Sigmoid colon (tissue), 7 donors: Measurements from ENCODE around the gene RAD9A. TPM values are rescaled to one million over a fixed set of nuclear protein-coding genes. Genes with fewer than 3 reads are reported as not detected.

Experiments
- DNase-seq: peaks from one replicate; pipeline ENCODE4 v3.0.0-alpha.2; 2019
- H3K27ac ChIP-seq, 4 donors: fragments of 200-600 bp; sonication (generic); one replicate each; pipeline ENCODE4 v1.5.1; 2016 to 2019; ENCODE audit warnings: mild to moderate bottlenecking in 1 of 4
- H3K27me3 ChIP-seq, 3 donors: fragments of 200-600 bp; sonication (generic); one replicate each; pipeline ENCODE4 v1.5.1; 2019; ENCODE audit warnings: mild to moderate bottlenecking in 1 of 3
- H3K36me3 ChIP-seq, 4 donors: fragments of 200-600 bp; sonication (generic); one replicate each; pipeline ENCODE4 v1.5.1; 2016 to 2019
- H3K4me1 ChIP-seq, 4 donors: fragments of 200-600 bp; sonication (generic); one replicate each; pipeline ENCODE4 v1.5.1; 2017 to 2019
- H3K4me3 ChIP-seq, 4 donors: fragments of 200-600 bp; sonication (generic); one replicate each; pipeline ENCODE4 v1.5.1; 2017 to 2019; ENCODE audit warnings: mild to moderate bottlenecking in 2 of 4, moderate library complexity in 1 of 4
- H3K9me3 ChIP-seq, 4 donors: fragments of 200-600 bp in 3 of 4; sonication (generic) in 3 of 4; one replicate each; pipeline versions ENCODE4 v1.5.1 to v1.6.1; 2013 to 2019
- CTCF ChIP-seq, 4 experiments: fragments of 450-650 bp in 3 of 4; fragments of 200-600 bp in 1 of 4; IDR thresholded peaks; one replicate each; pipeline ENCODE4 v1.5.1; 2016 to 2019; ENCODE audit warnings: antibody characterized with exemption in 4 of 4, mild to moderate bottlenecking in 3 of 4, moderate library complexity in 2 of 4
- EP300 ChIP-seq, 4 donors: sonication (generic); formaldehyde crosslinking; IDR thresholded peaks; one replicate each; pipeline ENCODE4 v1.6.1; 2017; ENCODE audit warnings: antibody characterized with exemption in 4 of 4
- POLR2A ChIP-seq, 2 donors: fragments of 450-650 bp; IDR thresholded peaks; one replicate each; pipeline ENCODE4 v1.6.1; 2016; ENCODE audit warnings: antibody characterized with exemption in 2 of 2, mild to moderate bottlenecking in 2 of 2, moderate library complexity in 2 of 2
- POLR2AphosphoS5 ChIP-seq, 4 donors: sonication (generic); formaldehyde crosslinking; IDR thresholded peaks; one replicate each; pipeline ENCODE4 v1.6.1; 2017; ENCODE audit warnings: antibody characterized with exemption in 4 of 4
- WGBS, 2 donors: extraction: QIAGEN DNeasy Blood & Tissue Kit; methylation state at CpG; one replicate each; pipeline ENCODE4 v1.1.7; 2013; 5-methylcytosine and 5-hydroxymethylcytosine counted together
- intact Hi-C: fragments of 100-400 bp; cut with DNase I; formaldehyde crosslinking; loops from one replicate; pipeline ENCODE4 v1.15.1; 2023
- polyA plus RNA-seq, 3 donors: library from polyadenylated mRNA; stranded (reverse); fragments of 200-250 nt; gene quantifications; one replicate each; pipeline ENCODE4 v1.2.3, GENCODE V29; 2013
- total RNA-seq, 4 donors: library from RNA; depleted of rRNA; stranded (reverse); fragments of >200 nt; gene quantifications; one replicate each; pipeline ENCODE4 v1.1.0, GENCODE V29; 2016
- donor health status: healthy with polysubstance abuse.
- donor health status: Bipolar disorder and iron deficiency.
- donor health status: healthy.

RAD9A gene
- total and polyA plus RNA-seq, 7 donors = 6.5 to 33.9 (median 15.8) TPM

DNA sequence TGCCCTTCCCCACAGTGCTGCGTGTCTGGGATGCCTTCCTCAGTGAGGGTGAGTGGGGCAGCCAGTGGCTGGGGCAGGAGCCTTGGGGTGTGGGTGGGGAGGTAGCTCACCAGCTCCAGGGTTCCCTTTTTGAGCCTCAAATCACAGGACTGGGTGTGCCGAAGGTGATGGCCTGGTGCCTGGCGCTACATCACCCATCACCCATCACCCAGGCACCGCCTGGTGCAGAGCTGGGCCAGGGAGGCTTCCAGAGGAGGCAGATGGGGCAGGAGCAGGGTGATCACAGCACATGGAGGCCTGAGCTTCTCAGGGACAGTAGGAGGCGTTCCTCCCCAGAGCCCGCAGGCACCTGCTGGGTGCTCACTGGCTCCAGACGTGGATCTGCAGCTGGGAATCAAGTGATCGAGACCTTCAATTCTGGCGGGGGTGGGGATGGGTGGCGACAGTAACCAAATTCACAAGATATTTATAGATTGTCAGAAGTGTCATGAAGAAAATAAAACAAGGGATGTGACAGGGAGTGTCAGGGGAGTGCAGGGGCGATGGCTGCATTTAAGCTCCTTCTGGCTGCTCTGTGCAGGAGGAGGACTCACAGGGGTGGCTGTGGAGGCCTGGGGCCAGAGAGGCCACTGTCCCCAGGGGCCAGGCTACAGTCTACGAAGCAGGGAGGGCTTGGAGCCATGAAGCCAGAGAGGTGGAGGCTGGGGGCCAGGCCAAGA, 15.3 kb downstream of the RAD9A start:
- H3K4me1 ChIP-seq = peaks cover 0 to 11% (median 5%) of the 10 kb centered on the region in 4 donors
- H3K4me3 ChIP-seq = no peak overlapping the region
- H3K27me3 ChIP-seq = peaks cover 26 to 86% (median 50%) of the 10 kb centered on the region in 3 donors
- no peaks in the 10 kb centered on the region for H3K9me3 ChIP-seq
- no peaks in the 10 kb centered on the region for H3K36me3 ChIP-seq
- no peak overlapping the region for H3K27ac ChIP-seq
- DNase-seq = no peak
- intact Hi-C loops = no loop called here
- 43 to 48% methylated on average over 12 of the region's 12 CpGs for WGBS, 2 donors
- TF ChIP-seq EP300 (IDR thresholded peaks at IDR 0.05) (no peak), POLR2A (IDR thresholded peaks at IDR 0.05) (no peak), POLR2AphosphoS5 (IDR thresholded peaks at IDR 0.05) (no peak), CTCF (IDR thresholded peaks at IDR 0.05) (no peak)

- 76% methylated on average over 12 of the region's 12 CpGs for WGBS, 2 donors
- intact Hi-C loops = no loop called here
- TF ChIP-seq EP300 (IDR thresholded peaks at IDR 0.05) (no peak), POLR2AphosphoS5 (IDR thresholded peaks at IDR 0.05) (no peak), CTCF (IDR thresholded peaks at IDR 0.05) (no peak), POLR2A (IDR thresholded peaks at IDR 0.05) (no peak)
- Histone ChIP-seq H3K4me3 (no peak overlapping the region), H3K27me3 (peaks cover 26 to 92% (median 51%) of the 10 kb centered on the region in 3 donors), H3K9me3 (no peaks in the 10 kb centered on the region), H3K4me1 (peaks cover 0 to 5% (median 0%) of the 10 kb centered on the region in 4 donors), H3K36me3 (no peaks in the 10 kb centered on the region), H3K27ac (no peak overlapping the region)
- DNase-seq = no peak
Measured at GRCh38 chr11:67407688-67408163, 15.9 kb downstream of the RAD9A start.

- Histone ChIP-seq H3K36me3 (no peaks in the 10 kb centered on the region), H3K27ac (no peak overlapping the region), H3K4me1 (no peaks in the 10 kb centered on the region), H3K27me3 (peaks cover 31 to 98% (median 59%) of the 10 kb centered on the region in 3 donors), H3K9me3 (no peaks in the 10 kb centered on the region), H3K4me3 (no peak overlapping the region)
- DNase-seq = no peak
- TF ChIP-seq CTCF (IDR thresholded peaks at IDR 0.05) (no peak), POLR2A (IDR thresholded peaks at IDR 0.05) (no peak), EP300 (IDR thresholded peaks at IDR 0.05) (no peak), POLR2AphosphoS5 (IDR thresholded peaks at IDR 0.05) (no peak)
- intact Hi-C loops = no loop called here
- WGBS, 2 donors = 49 to 73% methylated on average over 18 of the region's 18 CpGs
Measured at GRCh38 chr11:67408437-67409200, 16.8 kb downstream of the RAD9A start.

DNA sequence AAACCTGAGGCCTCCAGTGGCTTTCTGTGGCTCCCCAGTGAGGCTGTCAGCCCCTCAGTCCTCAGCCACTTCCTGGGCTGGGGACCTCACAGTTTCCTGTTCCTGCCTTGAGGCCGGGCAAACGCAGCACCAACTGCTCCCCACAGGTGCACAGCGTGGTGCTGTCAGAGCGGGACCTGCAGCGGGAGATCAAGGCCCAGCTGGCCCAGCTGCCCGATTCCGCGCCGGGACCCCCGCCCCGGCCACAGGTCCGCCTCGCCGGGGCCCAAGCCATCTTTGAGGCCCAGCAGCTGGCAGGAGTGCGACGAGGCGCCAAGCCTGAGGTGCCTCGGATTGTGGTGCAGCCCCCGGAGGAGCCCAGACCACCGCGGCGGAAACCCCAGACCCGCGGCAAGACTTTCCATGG, 17.5 kb downstream of the RAD9A start:
- Histone ChIP-seq H3K9me3 (no peaks in the 10 kb centered on the region), H3K27me3 (peaks cover 31 to 98% (median 59%) of the 10 kb centered on the region in 3 donors), H3K27ac (no peak overlapping the region), H3K36me3 (no peaks in the 10 kb centered on the region), H3K4me1 (no peaks in the 10 kb centered on the region), H3K4me3 (no peak overlapping the region)
- WGBS, 2 donors = 42 to 70% methylated on average over 24 of the region's 24 CpGs
- TF ChIP-seq POLR2A (IDR thresholded peaks at IDR 0.05) (no peak), CTCF (IDR thresholded peaks at IDR 0.05) (no peak), POLR2AphosphoS5 (IDR thresholded peaks at IDR 0.05) (no peak)
- intact Hi-C loops = no loop called here
- DNase-seq = no peak
